GM23338 (cell line): ENCODE data around the gene CIB4. TPM values are rescaled to one million over a fixed set of nuclear protein-coding genes. Genes with fewer than 3 reads are reported as not detected.

ENCODE experiments used
- ATAC-seq: fragments of 200-7000 bp; cut with Tn5 transposase; 3 replicates; pipeline ENCODE4 v1.9.1; 2020
- DNase-seq: peaks from one replicate; pipeline ENCODE4 v3.0.0-alpha.2; 2015; ENCODE audit warnings: low spot score
- H2AFZ ChIP-seq: fragments of 200-600 bp; sonication (generic); 2 replicates; pipeline ENCODE4 v1.8.0; 2016; ENCODE audit warnings: antibody characterized with exemption, mild to moderate bottlenecking, moderate library complexity
- H3F3A ChIP-seq: fragments of 200-600 bp; sonication (generic); replicated peaks from 2 replicates; pipeline ENCODE4 v1.8.0; 2017; ENCODE audit warnings: antibody characterized with exemption, mixed run types, low read depth
- H3K27ac ChIP-seq: fragments of 200-600 bp; sonication (generic); 2 replicates; pipeline ENCODE4 v1.6.1; 2016; ENCODE audit warnings: low read depth
- H3K27me3 ChIP-seq: fragments of 200-600 bp; sonication (generic); 2 replicates; pipeline ENCODE4 v1.8.0; 2016; ENCODE audit warnings: mild to moderate bottlenecking, mixed run types, moderate library complexity; ENCODE audit not compliant: insufficient read depth
- H3K36me3 ChIP-seq: fragments of 200-600 bp; sonication (generic); 2 replicates; pipeline ENCODE4 v1.8.0; 2016; ENCODE audit warnings: mild to moderate bottlenecking; ENCODE audit not compliant: insufficient read depth
- H3K4me1 ChIP-seq: fragments of 200-600 bp; sonication (generic); 2 replicates; pipeline ENCODE4 v1.8.0; 2016; ENCODE audit warnings: mild to moderate bottlenecking, moderate library complexity; ENCODE audit not compliant: insufficient read depth
- H3K4me2 ChIP-seq: fragments of 200-600 bp; sonication (generic); 2 replicates; pipeline ENCODE4 v1.7.1; 2017; ENCODE audit warnings: mixed run types
- H3K4me3 ChIP-seq: fragments of 200-600 bp; sonication (generic); 2 replicates; pipeline ENCODE4 v1.6.1; 2016; ENCODE audit warnings: mixed run types
- H3K79me2 ChIP-seq: fragments of 200-600 bp; sonication (generic); replicated peaks from 2 replicates; pipeline ENCODE4 v1.8.0; 2017; ENCODE audit warnings: mild to moderate bottlenecking; ENCODE audit not compliant: insufficient read depth
- H3K9me2 ChIP-seq: fragments of 200-600 bp; sonication (generic); 2 replicates; pipeline ENCODE4 v1.8.0; 2017; ENCODE audit not compliant: insufficient read depth
- H4K20me1 ChIP-seq: fragments of 200-600 bp; sonication (generic); replicated peaks from 2 replicates; pipeline ENCODE4 v1.8.0; 2017; ENCODE audit warnings: mild to moderate bottlenecking; ENCODE audit not compliant: insufficient read depth
- H3K27ac Mint-ChIP-seq: 2 replicates; pipeline ENCODE4 v1.8.0; 2020; ENCODE audit warnings: inconsistent platforms, mild to moderate bottlenecking, moderate library complexity, mixed read lengths
- H3K27me3 Mint-ChIP-seq: 3 replicates; pipeline ENCODE4 v1.8.0; 2022; ENCODE audit warnings: low read depth, mild to moderate bottlenecking, moderate library complexity, mixed read lengths, inconsistent platforms; ENCODE audit not compliant: insufficient read depth, poor library complexity
- H3K36me3 Mint-ChIP-seq: 3 replicates; pipeline ENCODE4 v1.8.0; 2021; ENCODE audit warnings: low read depth, mild to moderate bottlenecking, inconsistent platforms, moderate library complexity, mixed read lengths
- H3K4me1 Mint-ChIP-seq: 3 replicates; pipeline ENCODE4 v1.8.0; 2020; ENCODE audit warnings: mild to moderate bottlenecking, inconsistent platforms, mixed read lengths
- H3K4me3 Mint-ChIP-seq: 3 replicates; pipeline ENCODE4 v1.8.0; 2021; ENCODE audit warnings: moderate library complexity, mild to moderate bottlenecking, inconsistent platforms, mixed read lengths
- H3K9me3 Mint-ChIP-seq: 3 replicates; pipeline ENCODE4 v1.8.0; 2020; ENCODE audit warnings: moderate library complexity, mild to moderate bottlenecking, inconsistent platforms, mixed read lengths
- EZH2 ChIP-seq: fragments of 200-600 bp; sonication (generic); IDR thresholded peaks from one replicate; pipeline ENCODE4 v1.8.0; 2017; ENCODE audit warnings: antibody characterized with exemption, mild to moderate bottlenecking, low read depth; ENCODE audit not compliant: unreplicated experiment
- EZH2phosphoT487 ChIP-seq: fragments of 200-600 bp; sonication (generic); IDR thresholded peaks from one replicate; pipeline ENCODE4 v1.8.1; 2018; ENCODE audit warnings: antibody characterized with exemption; ENCODE audit not compliant: unreplicated experiment
- JUNB ChIP-seq: IDR thresholded peaks from one replicate; pipeline ENCODE4 v1.6.1; 2016; ENCODE audit warnings: antibody characterized with exemption; ENCODE audit not compliant: unreplicated experiment
- NANOG ChIP-seq: IDR thresholded peaks from 2 replicates; pipeline ENCODE4 v1.6.1; 2016; ENCODE audit warnings: antibody characterized with exemption, borderline replicate concordance
- STAT1 ChIP-seq: IDR thresholded peaks from one replicate; pipeline ENCODE4 v1.6.1; 2016; ENCODE audit warnings: antibody characterized with exemption; ENCODE audit not compliant: unreplicated experiment
- ZNF114 ChIP-seq: fragments of 250-450 bp; sonication (Bioruptor Pico); IDR thresholded peaks from 2 replicates; pipeline ENCODE4 v1.5.0; 2020; ENCODE audit warnings: mild to moderate bottlenecking, moderate library complexity
- ZNF331 ChIP-seq: fragments of 250-450 bp; sonication (Bioruptor Pico); IDR thresholded peaks from 2 replicates; pipeline ENCODE4 v1.5.0; 2020; ENCODE audit warnings: low read depth, mild to moderate bottlenecking, moderate library complexity
- polyA plus RNA-seq: library from polyadenylated mRNA; unstranded; fragments of >200 nt; fragmentation: Nextera tagmentation; extraction: Ambion mirVana; gene quantifications from 2 replicates; pipeline ENCODE4 v1.2.1, GENCODE V29; 2016
- total RNA-seq: library from RNA; depleted of rRNA; stranded (reverse); fragments of >200 nt; shearing (Covaris generic); gene quantifications from 2 replicates; pipeline ENCODE4 v1.2.3, GENCODE V29; 2014
- TF ChIP-seq, protein P1 (sequence below): fragments of 250-450 bp; sonication (Bioruptor Pico); IDR thresholded peaks from 2 replicates; pipeline ENCODE4 v1.5.0; 2020; ENCODE audit warnings: mild to moderate bottlenecking, moderate library complexity
- TF ChIP-seq, protein P2 (sequence below): IDR thresholded peaks from 2 replicates; pipeline ENCODE4 v1.6.1; 2016; ENCODE audit warnings: antibody characterized with exemption

The CIB4 gene
- total and polyA plus RNA-seq, 2 experiments from 2014 or later, result not detected

DNA sequence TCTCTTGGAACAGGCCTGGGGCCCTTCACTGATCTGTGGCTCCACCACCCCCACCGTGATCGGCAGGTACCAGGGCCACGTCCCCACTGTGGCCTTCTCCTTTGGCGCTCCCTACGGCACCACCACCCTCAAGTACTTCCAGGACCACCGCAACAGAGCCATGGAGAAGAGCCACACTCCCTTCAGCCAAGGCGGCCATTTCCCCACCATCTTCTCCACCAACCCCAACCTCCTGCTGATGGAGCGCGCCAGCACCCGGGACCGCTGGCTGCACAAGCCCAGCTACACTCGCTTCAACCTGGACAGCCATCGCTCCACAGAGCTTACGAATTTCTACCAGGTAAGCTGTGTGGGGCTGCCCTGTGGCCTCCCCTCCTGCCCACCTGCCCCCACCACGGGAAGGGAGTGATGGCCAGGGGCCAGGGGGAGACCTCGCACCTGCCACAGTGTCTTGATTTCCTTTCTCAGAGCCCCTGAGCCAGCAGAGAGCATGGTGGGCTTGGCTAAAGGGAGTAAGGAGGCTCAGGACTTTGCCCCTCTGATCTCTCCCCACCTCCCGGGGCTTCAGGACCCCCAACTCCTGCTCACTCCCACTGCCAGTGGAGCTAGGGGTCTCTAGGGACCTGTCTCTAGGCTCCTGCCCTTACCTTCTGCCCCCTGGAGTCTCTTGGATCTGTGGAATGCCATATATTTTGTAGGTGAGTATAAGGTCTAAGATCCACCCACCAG lies 65.2 kb downstream of the CIB4 start (continued):
- TF ChIP-seq, protein P1, sequence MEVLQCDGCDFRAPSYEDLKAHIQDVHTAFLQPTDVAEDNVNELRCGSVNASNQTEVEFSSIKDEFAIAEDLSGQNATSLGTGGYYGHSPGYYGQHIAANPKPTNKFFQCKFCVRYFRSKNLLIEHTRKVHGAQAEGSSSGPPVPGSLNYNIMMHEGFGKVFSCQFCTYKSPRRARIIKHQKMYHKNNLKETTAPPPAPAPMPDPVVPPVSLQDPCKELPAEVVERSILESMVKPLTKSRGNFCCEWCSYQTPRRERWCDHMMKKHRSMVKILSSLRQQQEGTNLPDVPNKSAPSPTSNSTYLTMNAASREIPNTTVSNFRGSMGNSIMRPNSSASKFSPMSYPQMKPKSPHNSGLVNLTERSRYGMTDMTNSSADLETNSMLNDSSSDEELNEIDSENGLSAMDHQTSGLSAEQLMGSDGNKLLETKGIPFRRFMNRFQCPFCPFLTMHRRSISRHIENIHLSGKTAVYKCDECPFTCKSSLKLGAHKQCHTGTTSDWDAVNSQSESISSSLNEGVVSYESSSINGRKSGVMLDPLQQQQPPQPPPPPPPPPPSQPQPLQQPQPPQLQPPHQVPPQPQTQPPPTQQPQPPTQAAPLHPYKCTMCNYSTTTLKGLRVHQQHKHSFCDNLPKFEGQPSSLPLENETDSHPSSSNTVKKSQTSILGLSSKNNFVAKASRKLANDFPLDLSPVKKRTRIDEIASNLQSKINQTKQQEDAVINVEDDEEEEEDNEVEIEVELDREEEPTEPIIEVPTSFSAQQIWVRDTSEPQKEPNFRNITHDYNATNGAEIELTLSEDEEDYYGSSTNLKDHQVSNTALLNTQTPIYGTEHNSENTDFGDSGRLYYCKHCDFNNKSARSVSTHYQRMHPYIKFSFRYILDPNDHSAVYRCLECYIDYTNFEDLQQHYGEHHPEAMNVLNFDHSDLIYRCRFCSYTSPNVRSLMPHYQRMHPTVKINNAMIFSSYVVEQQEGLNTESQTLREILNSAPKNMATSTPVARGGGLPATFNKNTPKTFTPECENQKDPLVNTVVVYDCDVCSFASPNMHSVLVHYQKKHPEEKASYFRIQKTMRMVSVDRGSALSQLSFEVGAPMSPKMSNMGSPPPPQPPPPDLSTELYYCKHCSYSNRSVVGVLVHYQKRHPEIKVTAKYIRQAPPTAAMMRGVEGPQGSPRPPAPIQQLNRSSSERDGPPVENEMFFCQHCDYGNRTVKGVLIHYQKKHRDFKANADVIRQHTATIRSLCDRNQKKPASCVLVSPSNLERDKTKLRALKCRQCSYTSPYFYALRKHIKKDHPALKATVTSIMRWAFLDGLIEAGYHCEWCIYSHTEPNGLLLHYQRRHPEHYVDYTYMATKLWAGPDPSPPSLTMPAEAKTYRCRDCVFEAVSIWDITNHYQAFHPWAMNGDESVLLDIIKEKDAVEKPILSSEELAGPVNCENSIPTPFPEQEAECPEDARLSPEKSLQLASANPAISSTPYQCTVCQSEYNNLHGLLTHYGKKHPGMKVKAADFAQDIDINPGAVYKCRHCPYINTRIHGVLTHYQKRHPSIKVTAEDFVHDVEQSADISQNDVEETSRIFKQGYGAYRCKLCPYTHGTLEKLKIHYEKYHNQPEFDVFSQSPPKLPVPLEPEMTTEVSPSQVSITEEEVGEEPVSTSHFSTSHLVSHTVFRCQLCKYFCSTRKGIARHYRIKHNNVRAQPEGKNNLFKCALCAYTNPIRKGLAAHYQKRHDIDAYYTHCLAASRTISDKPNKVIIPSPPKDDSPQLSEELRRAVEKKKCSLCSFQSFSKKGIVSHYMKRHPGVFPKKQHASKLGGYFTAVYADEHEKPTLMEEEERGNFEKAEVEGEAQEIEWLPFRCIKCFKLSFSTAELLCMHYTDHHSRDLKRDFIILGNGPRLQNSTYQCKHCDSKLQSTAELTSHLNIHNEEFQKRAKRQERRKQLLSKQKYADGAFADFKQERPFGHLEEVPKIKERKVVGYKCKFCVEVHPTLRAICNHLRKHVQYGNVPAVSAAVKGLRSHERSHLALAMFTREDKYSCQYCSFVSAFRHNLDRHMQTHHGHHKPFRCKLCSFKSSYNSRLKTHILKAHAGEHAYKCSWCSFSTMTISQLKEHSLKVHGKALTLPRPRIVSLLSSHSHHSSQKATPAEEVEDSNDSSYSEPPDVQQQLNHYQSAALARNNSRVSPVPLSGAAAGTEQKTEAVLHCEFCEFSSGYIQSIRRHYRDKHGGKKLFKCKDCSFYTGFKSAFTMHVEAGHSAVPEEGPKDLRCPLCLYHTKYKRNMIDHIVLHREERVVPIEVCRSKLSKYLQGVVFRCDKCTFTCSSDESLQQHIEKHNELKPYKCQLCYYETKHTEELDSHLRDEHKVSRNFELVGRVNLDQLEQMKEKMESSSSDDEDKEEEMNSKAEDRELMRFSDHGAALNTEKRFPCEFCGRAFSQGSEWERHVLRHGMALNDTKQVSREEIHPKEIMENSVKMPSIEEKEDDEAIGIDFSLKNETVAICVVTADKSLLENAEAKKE (CRISPR knock-in tag), result no peak
- TF ChIP-seq EZH2phosphoT487, result no peak
- TF ChIP-seq ZNF114, result no peak
- TF ChIP-seq EZH2, result no peak
- TF ChIP-seq, protein P2, sequence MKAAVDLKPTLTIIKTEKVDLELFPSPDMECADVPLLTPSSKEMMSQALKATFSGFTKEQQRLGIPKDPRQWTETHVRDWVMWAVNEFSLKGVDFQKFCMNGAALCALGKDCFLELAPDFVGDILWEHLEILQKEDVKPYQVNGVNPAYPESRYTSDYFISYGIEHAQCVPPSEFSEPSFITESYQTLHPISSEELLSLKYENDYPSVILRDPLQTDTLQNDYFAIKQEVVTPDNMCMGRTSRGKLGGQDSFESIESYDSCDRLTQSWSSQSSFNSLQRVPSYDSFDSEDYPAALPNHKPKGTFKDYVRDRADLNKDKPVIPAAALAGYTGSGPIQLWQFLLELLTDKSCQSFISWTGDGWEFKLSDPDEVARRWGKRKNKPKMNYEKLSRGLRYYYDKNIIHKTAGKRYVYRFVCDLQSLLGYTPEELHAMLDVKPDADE, result no peak
- no peak for TF ChIP-seq JUNB
- no peak for TF ChIP-seq ZNF331 (CRISPR knock-in tag)

DNA sequence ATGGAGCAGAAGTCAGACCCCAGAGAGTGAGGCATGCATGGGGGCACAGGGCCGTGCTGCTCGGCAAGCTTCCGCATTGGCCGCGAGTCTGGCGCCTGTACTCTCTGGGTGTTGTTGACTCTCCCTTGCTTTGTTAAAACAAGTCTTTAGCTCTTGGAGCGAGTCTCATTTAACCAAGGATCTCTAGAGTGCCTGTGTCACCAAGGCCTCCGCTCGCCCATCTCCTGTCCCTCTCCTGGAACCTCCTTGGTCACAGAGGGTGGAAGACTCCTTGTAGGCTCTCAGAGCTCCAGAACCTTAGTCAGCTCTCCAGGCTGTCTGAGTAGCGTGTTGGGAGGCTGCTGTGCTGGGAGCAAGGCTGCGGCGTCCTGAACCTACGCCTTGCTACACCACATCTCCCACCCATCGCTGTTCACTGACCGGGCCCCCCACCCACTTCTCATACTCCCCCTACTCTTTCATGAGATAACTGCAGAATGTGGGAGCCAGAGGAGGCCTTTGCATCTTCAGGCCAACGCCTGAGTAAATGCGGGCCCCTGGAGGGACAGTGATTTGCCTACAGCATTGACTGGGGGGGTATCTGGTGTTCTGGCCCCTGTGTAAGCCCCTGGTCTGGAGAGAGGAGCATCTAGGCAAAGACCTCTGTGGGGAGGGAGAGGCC lies 66.1 kb downstream of the CIB4 start:
- no peaks in the 10 kb centered on the region for H3K36me3 ChIP-seq
- no peak overlapping the region for H3K27ac ChIP-seq
- Mint-ChIP-seq H3K36me3 (no peaks in the 10 kb centered on the region), H3K4me1 (peaks cover 8% of the 10 kb centered on the region; the same call in 2 of the 3 replicates), H3K27me3 (peaks cover 4% of the 10 kb centered on the region), H3K4me3 (no peak overlapping the region), H3K27ac (no peak overlapping the region), H3K9me3 (no peaks in the 10 kb centered on the region)
- no peak for DNase-seq
- no peaks in the 10 kb centered on the region for H3K79me2 ChIP-seq
- no peaks in the 10 kb centered on the region for H4K20me1 ChIP-seq
- ATAC-seq, result no peak
- H2AFZ ChIP-seq, result no peak overlapping the region
- H3K4me3 ChIP-seq, result no peak overlapping the region
- no peak overlapping the region for H3K4me2 ChIP-seq
- H3K4me1 ChIP-seq, result 0 out of 2 replicates have a peak, but pooled peaks cover 3% of the 10 kb centered on the region
- no peaks in the 10 kb centered on the region for H3K27me3 ChIP-seq
- H3F3A ChIP-seq, result no peaks in the 10 kb centered on the region
- no peaks in the 10 kb centered on the region for H3K9me2 ChIP-seq
- TF ChIP-seq NANOG (no peak), STAT1 (no peak)
- TF ChIP-seq, protein P2, result no peak
